PC-9 (cell line): Measurements from ENCODE around the gene ADH5.

ENCODE experiments used
- EZH2 ChIP-seq: fragments of 200-600 bp; sonication (generic); IDR thresholded peaks from 2 replicates; pipeline ENCODE4 v1.8.0; 2017; ENCODE audit warnings: antibody characterized with exemption, low read depth
- TF ChIP-seq, protein P1 (sequence below): fragments of 200-600 bp; sonication (generic); conservative IDR thresholded peaks from 2 replicates; pipeline ENCODE4 v1.6.1; 2017; ENCODE audit warnings: mixed run types, antibody characterized with exemption, mild to moderate bottlenecking, moderate library complexity

DNA sequence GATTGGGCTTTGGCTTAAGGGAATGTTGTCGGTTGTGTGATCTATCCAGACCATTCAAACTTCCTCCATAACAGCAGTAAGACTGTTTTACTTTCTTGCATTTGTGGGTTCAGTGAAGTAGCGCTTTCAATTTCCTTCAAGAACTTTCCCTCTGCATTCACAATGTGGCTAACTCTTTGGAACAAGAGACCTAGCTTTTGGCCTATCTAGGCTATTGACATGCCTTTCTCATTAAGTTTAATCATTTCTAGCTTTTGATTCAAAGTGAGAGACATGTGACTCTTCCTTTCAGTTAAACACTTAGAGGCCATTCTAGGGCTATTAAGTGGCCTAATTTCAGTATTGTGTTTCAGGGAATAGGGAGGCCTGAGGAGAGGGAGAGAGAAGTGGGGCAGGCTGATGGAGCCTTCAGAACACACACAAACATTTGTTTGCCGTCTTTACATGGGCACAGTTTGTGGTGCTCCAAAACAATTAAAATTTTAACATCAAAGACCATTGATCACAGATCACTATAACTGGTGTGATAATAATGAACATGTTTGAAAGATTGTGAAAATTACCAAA, 34.1 kb downstream of the ADH5 start:
- TF ChIP-seq, protein P1, sequence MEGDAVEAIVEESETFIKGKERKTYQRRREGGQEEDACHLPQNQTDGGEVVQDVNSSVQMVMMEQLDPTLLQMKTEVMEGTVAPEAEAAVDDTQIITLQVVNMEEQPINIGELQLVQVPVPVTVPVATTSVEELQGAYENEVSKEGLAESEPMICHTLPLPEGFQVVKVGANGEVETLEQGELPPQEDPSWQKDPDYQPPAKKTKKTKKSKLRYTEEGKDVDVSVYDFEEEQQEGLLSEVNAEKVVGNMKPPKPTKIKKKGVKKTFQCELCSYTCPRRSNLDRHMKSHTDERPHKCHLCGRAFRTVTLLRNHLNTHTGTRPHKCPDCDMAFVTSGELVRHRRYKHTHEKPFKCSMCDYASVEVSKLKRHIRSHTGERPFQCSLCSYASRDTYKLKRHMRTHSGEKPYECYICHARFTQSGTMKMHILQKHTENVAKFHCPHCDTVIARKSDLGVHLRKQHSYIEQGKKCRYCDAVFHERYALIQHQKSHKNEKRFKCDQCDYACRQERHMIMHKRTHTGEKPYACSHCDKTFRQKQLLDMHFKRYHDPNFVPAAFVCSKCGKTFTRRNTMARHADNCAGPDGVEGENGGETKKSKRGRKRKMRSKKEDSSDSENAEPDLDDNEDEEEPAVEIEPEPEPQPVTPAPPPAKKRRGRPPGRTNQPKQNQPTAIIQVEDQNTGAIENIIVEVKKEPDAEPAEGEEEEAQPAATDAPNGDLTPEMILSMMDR, result no peak
- TF ChIP-seq EZH2, result no peak
